Measurements from ENCODE around the gene SLC13A4. TPM values are rescaled to one million over a fixed set of nuclear protein-coding genes. Genes with fewer than 3 reads are reported as not detected.
"Not testable (repeated sequence)": the region's sequence is repeated elsewhere in the genome, so short reads cannot be mapped to it uniquely, and the experiment has no call there.

SLC13A4 gene
- total RNA-seq, 8 experiments from 2014 or later, result 0.60 to 6.5 (median 1.7) TPM

DNA sequence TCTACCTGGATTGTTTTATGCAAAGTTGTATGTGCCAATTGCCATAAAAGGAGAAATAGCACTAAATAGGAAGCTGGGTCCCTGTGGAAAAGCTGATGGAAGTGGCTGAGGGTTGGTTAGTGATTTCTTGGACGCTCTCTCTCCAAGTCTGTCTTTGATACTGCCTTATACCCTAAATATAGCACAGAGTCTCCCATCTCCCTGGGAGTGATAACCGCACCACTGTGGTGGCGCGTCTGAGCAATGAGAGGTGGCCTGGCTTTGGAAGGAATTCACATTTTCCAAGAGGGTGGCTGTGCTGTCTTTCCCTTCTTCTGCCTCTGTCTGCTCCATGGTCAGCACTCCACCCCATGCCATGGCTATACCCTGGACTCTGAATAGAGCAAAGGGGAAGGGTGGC lies 34.4 kb downstream of the SLC13A4 start:
- no peaks in the 10 kb centered on the region for H3K4me1 ChIP-seq (replicated peaks in 1 of 2)
- H3K27ac ChIP-seq, result no peak overlapping the region
- no peak for ATAC-seq (replicated peaks in 6 of 8)
- in situ Hi-C loops (cut with MboI; ENCODE audit: low pct_unique_long_range_greater_than_20kb in 2 of 9, low sequenced_read_pairs in 9 of 9, unreplicated experiment in 9 of 9), result loop anchor here in 1 of 9 experiments (25.0 kb wide), 1 partner anchor 319 kb away; no protein-coding TSS in a partner anchor
- no peak overlapping the region for H3K4me3 ChIP-seq
- WGBS, 10 experiments, result 86 to 100% (median 100%) methylated on average over 1 of the region's 4 CpGs; no CpG with 5 or more reads in 6 of the 10 experiments

- in situ Hi-C loops (cut with MboI; ENCODE audit: low pct_unique_long_range_greater_than_20kb in 2 of 9, low sequenced_read_pairs in 9 of 9, unreplicated experiment in 9 of 9), result loop anchor here in 1 of 9 experiments (25.0 kb wide), 1 partner anchor 320 kb away; no protein-coding TSS in a partner anchor
These were observed 35.4 kb downstream of the SLC13A4 start for GRCh38 chr7:135692606-135693005.

GRCh38 chr7:135692055-135692454 lies 35.9 kb downstream of the SLC13A4 start:
- in situ Hi-C loops (cut with MboI; ENCODE audit: low pct_unique_long_range_greater_than_20kb in 2 of 9, low sequenced_read_pairs in 9 of 9, unreplicated experiment in 9 of 9), result loop anchor here in 1 of 9 experiments (25.0 kb wide), 1 partner anchor 320 kb away; no protein-coding TSS in a partner anchor
- WGBS, 10 experiments, result 49 to 100% (median 82%) methylated on average over 2 to 3 of the region's 3 CpGs; no CpG with 5 or more reads in 2 of the 10 experiments
- H3K27ac ChIP-seq, result no peak overlapping the region
- H3K4me3 ChIP-seq, result no peak overlapping the region
- no peak for ATAC-seq (replicated peaks in 6 of 8)
- no peaks in the 10 kb centered on the region for H3K4me1 ChIP-seq (replicated peaks in 1 of 2)

More at GRCh38 chr7:135692606-135693005, 35.4 kb downstream of the SLC13A4 start:
- H3K4me1 ChIP-seq (replicated peaks in 1 of 2); H3K4me3 ChIP-seq; H3K27ac ChIP-seq; ATAC-seq (replicated peaks in 6 of 8): not testable (repeated sequence)
- WGBS, 10 experiments, result 60 to 100% (median 97%) methylated on average over 1 to 6 of the region's 7 CpGs; no CpG with 5 or more reads in 2 of the 10 experiments

DNA sequence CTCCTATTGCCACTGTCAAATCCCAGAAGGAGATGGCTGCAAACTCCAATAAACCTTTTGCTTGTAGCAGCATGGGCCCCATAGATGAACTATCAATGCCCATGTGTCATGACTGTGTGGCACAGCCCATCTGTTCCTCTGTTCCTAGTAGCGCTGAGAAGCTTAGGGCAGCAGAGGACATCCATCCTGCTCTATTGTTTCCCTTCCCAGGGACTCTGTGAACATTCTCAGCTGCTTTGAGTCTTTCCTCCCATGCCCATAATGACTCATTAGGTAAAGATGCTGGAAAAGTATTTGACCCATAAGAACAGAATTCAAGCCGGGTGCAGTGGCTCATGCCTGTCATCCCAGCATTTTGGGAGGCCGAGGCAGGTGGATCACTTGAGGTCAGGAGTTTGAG lies 37.4 kb downstream of the SLC13A4 start:
- no peak overlapping the region for H3K27ac ChIP-seq
- WGBS, 10 experiments, result 89 to 100% (median 100%) methylated on average over 1 to 2 of the region's 3 CpGs; no CpG with 5 or more reads in 6 of the 10 experiments
- H3K4me1 ChIP-seq (replicated peaks in 1 of 2), result no peaks in the 10 kb centered on the region
- no peak overlapping the region for H3K4me3 ChIP-seq
- no peak for ATAC-seq (replicated peaks in 6 of 8)
- in situ Hi-C loops (cut with MboI; ENCODE audit: low pct_unique_long_range_greater_than_20kb in 2 of 9, low sequenced_read_pairs in 9 of 9, unreplicated experiment in 9 of 9), result loop anchor here in 1 of 9 experiments (25.0 kb wide), 1 partner anchor 322 kb away; no protein-coding TSS in a partner anchor

DNA sequence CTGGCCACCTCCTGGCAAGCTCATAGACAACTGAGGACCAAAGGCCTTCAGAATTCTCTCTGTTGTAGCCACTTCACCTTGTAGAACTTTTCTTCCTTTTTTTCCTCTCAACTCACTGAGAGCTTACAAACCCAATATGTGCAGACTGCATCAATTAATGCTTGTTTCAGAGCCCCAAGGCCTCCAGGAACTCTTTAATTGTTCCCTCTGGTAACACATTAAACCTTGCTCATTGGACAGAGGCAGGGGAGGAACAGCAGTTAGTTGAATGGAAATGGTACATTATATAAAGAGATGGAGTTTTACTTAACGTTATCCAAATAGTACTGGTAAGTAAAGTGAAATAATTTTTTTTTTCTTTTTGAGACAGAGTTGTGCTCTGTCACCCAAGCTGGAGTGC lies 40.5 kb downstream of the SLC13A4 start:
- 0 to 60% (median 0%) methylated on average over 1 of the region's 1 CpG; no CpG with 5 or more reads in 2 of the 10 experiments for WGBS, 10 experiments
- Histone ChIP-seq H3K4me3 (no peak overlapping the region), H3K27ac (no peak overlapping the region), H3K4me1 (replicated peaks in 1 of 2) (no peaks in the 10 kb centered on the region)
- in situ Hi-C loops (cut with MboI; ENCODE audit: low pct_unique_long_range_greater_than_20kb in 2 of 9, low sequenced_read_pairs in 9 of 9, unreplicated experiment in 9 of 9), result loop anchor here in 1 of 9 experiments (25.0 kb wide), 1 partner anchor 325 kb away; no protein-coding TSS in a partner anchor
- no peak for ATAC-seq (replicated peaks in 6 of 8)

- Histone ChIP-seq H3K4me3 (no peak overlapping the region), H3K4me1 (replicated peaks in 1 of 2) (no peaks in the 10 kb centered on the region), H3K27ac (no peak overlapping the region)
- in situ Hi-C loops (cut with MboI; ENCODE audit: low pct_unique_long_range_greater_than_20kb in 2 of 9, low sequenced_read_pairs in 9 of 9, unreplicated experiment in 9 of 9), result loop anchor here in 1 of 9 experiments (25.0 kb wide), 1 partner anchor 327 kb away; no protein-coding TSS in a partner anchor
- ATAC-seq (replicated peaks in 6 of 8), result no peak
- 33 to 100% (median 97%) methylated on average over 1 to 8 of the region's 9 CpGs for WGBS, 10 experiments
These were observed 42.5 kb downstream of the SLC13A4 start for GRCh38 chr7:135685306-135686084.

DNA sequence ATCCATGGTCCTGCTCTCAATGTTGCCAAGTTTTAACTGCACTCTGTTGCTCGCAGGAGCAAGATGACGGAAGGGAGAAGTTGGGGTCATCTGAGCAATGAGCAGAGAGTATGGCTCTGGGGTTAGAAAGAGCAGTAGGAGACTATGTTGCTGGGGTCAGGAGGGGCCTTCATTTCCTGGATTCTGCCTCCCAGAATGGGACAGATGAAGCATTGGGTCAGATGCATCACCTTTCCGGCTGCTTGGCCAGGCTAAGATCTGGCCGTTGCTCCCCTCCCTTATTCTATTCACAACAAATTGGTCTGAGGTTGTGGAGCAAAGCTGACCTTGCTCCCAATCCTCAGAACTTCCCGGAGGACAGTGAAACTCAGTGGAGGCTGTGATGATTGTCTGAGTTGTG lies 43.3 kb downstream of the SLC13A4 start:
- no peak for ATAC-seq (replicated peaks in 6 of 8)
- in situ Hi-C loops (cut with MboI; ENCODE audit: low pct_unique_long_range_greater_than_20kb in 2 of 9, low sequenced_read_pairs in 9 of 9, unreplicated experiment in 9 of 9), result loop anchor here in 1 of 9 experiments (25.0 kb wide), 1 partner anchor 328 kb away; no protein-coding TSS in a partner anchor
- WGBS, 10 experiments, result 80 to 100% (median 90%) methylated on average over 1 to 5 of the region's 5 CpGs; no CpG with 5 or more reads in 1 of the 10 experiments
- Histone ChIP-seq H3K27ac (no peak overlapping the region), H3K4me3 (no peak overlapping the region), H3K4me1 (replicated peaks in 1 of 2) (no peaks in the 10 kb centered on the region)

- no peaks in the 10 kb centered on the region for H3K4me1 ChIP-seq (replicated peaks in 1 of 2)
- no peak overlapping the region for H3K27ac ChIP-seq
- peak in 1 of 8 experiments; percentile 55 for ATAC-seq (replicated peaks in 6 of 8)
- in situ Hi-C loops (cut with MboI; ENCODE audit: low pct_unique_long_range_greater_than_20kb in 2 of 9, low sequenced_read_pairs in 9 of 9, unreplicated experiment in 9 of 9), result loop anchor here in 1 of 9 experiments (25.0 kb wide), 1 partner anchor 328 kb away; no protein-coding TSS in a partner anchor
- 0 to 100% (median 82%) methylated on average over 1 to 3 of the region's 3 CpGs; no CpG with 5 or more reads in 2 of the 10 experiments for WGBS, 10 experiments
- no peak overlapping the region for H3K4me3 ChIP-seq
These were observed 43.9 kb downstream of the SLC13A4 start for GRCh38 chr7:135684136-135684535.

DNA sequence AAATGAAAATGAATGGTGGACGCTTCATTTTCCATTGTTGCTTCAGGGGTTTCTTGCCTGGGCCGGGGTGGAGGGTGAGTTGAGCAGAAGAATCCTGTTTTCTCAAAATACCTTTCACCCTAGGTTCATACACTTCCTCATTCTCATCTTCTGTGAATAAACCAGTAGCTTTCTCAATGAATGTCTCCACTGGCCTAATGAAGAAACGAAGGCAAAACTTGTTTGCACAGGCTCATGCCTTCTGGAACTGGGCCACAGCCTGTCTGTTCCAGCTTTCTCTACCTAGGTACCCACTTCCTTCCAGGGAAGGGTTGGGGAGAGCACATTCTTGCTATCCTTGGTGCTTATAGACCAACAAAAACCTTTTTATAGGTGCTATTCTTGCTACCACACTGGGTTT lies 44.4 kb downstream of the SLC13A4 start:
- no peak for ATAC-seq (replicated peaks in 6 of 8)
- WGBS, 10 experiments, result 86 to 100% (median 97%) methylated on average over 1 to 3 of the region's 3 CpGs; no CpG with 5 or more reads in 1 of the 10 experiments
- in situ Hi-C loops (cut with MboI; ENCODE audit: low pct_unique_long_range_greater_than_20kb in 2 of 9, low sequenced_read_pairs in 9 of 9, unreplicated experiment in 9 of 9), result loop anchor here in 1 of 9 experiments (25.0 kb wide), 1 partner anchor 329 kb away; no protein-coding TSS in a partner anchor
- H3K4me3 ChIP-seq, result no peak overlapping the region
- no peaks in the 10 kb centered on the region for H3K4me1 ChIP-seq (replicated peaks in 1 of 2)
- H3K27ac ChIP-seq, result no peak overlapping the region

GRCh38 chr7:135682191-135682590 lies 45.8 kb downstream of the SLC13A4 start:
- H3K4me3 ChIP-seq, result no peak overlapping the region
- no peaks in the 10 kb centered on the region for H3K4me1 ChIP-seq (replicated peaks in 1 of 2)
- 80 to 100% (median 100%) methylated on average over 1 of the region's 3 CpGs; no CpG with 5 or more reads in 7 of the 10 experiments for WGBS, 10 experiments
- no peak for ATAC-seq (replicated peaks in 6 of 8)
- in situ Hi-C loops (cut with MboI; ENCODE audit: low pct_unique_long_range_greater_than_20kb in 2 of 9, low sequenced_read_pairs in 9 of 9, unreplicated experiment in 9 of 9), result loop anchor here in 1 of 9 experiments (25.0 kb wide), 1 partner anchor 330 kb away; no protein-coding TSS in a partner anchor
- no peak overlapping the region for H3K27ac ChIP-seq

GRCh38 chr7:135681762-135682161 lies 46.2 kb downstream of the SLC13A4 start:
- no peak for ATAC-seq (replicated peaks in 6 of 8)
- WGBS, 10 experiments, result 62 to 100% (median 91%) methylated on average over 1 to 5 of the region's 5 CpGs; no CpG with 5 or more reads in 1 of the 10 experiments
- Histone ChIP-seq H3K4me3 (no peak overlapping the region), H3K4me1 (replicated peaks in 1 of 2) (no peaks in the 10 kb centered on the region), H3K27ac (no peak overlapping the region)
- in situ Hi-C loops (cut with MboI; ENCODE audit: low pct_unique_long_range_greater_than_20kb in 2 of 9, low sequenced_read_pairs in 9 of 9, unreplicated experiment in 9 of 9), result loop anchor here in 1 of 9 experiments (25.0 kb wide), 1 partner anchor 331 kb away; no protein-coding TSS in a partner anchor

DNA sequence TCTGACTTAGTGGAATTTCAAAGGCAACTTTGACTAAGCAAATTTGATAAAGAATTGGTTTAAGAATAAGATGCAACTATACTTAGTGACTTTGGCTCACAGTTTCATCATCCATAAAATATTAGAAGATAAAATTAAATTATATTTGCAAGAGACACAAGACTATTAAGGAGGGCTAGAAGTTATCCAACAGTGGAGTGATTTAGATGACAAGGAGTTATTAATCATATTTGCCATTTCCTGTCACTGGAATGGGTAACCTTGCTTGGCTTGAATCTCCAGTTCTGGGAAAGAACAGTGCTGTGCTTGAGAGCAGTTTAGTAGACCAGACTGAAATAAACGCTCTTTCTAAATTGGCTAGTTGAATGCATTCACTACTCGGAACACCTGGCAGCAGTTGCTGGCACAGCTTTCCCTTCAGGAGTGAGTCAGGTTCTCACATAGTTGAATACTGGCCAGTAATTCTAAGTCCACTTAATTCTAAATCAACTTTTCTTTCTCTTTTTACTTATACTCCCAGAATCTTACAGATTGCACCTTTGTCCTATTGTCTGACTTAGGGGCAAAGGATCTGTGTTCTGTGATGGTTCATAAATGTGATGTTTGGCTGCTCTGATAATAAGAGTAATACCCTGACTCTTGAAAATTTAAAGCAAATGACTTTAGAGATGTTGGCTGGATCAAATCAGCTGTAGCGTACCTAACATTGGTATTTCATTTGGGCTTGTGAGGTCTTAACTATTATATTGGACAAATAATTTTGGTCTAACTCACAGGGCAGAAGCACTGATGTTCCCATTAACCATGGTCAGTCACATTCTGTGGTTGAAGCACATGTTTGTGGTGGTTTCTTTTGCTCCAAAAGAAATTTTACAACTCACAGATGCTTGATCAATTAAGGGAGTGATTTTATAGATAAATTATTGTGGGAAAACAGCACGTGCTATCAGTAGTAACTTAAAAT lies 49.1 kb downstream of the SLC13A4 start:
- no peak overlapping the region for H3K27ac ChIP-seq
- peak in 1 of 8 experiments; percentile 48 for ATAC-seq (replicated peaks in 6 of 8)

More for the DNA sequence above, 49.1 kb downstream of the SLC13A4 start:
- Histone ChIP-seq H3K4me3 (no peak overlapping the region), H3K4me1 (replicated peaks in 1 of 2) (no peaks in the 10 kb centered on the region)
- 36 to 100% (median 94%) methylated on average over 1 to 4 of the region's 4 CpGs; no CpG with 5 or more reads in 1 of the 10 experiments for WGBS, 10 experiments
- in situ Hi-C loops (cut with MboI; ENCODE audit: low pct_unique_long_range_greater_than_20kb in 2 of 9, low sequenced_read_pairs in 9 of 9, unreplicated experiment in 9 of 9), result loop anchor here in 1 of 9 experiments (25.0 kb wide), 1 partner anchor 333 kb away; no protein-coding TSS in a partner anchor

Measured in motor neuron (in vitro differentiated cells).